ENCODE measurements around the gene ACACA. TPM values are rescaled to one million over a fixed set of nuclear protein-coding genes. Genes with fewer than 3 reads are reported as not detected.

ACACA gene
- total and polyA plus RNA-seq, 8 donors: 9.1 to 31.6 (median 13.1) TPM

DNA sequence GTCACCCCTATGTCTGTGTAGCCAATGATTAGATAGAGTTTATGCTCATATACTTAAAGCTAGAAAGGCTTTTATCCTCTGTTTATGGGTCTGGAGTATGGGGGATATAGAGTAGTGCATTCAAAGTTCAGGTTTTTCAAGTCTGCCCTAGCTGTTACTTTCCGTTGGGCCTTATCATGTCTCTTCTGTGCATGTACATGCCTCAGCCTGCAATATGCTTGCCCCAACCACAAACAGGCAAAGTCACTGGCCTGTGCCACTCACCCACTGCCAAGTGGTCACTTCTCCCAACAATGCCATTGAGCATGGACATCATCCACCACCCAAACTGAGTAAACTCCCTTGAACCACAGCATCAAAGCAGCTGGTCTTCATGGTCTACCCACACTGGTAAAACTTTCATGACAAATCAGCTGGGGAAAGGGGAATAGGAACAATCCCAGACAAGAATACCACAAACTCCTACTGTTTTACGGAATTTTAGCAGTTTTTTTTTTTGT, 101.2 kb downstream of the ACACA start:
- H3K4me1 ChIP-seq: peaks cover 0 to 8% (median 4%) of the 10 kb centered on the region in 3 donors
- no peaks in the 10 kb centered on the region for H3K27me3 ChIP-seq
- TF ChIP-seq, protein P1, sequence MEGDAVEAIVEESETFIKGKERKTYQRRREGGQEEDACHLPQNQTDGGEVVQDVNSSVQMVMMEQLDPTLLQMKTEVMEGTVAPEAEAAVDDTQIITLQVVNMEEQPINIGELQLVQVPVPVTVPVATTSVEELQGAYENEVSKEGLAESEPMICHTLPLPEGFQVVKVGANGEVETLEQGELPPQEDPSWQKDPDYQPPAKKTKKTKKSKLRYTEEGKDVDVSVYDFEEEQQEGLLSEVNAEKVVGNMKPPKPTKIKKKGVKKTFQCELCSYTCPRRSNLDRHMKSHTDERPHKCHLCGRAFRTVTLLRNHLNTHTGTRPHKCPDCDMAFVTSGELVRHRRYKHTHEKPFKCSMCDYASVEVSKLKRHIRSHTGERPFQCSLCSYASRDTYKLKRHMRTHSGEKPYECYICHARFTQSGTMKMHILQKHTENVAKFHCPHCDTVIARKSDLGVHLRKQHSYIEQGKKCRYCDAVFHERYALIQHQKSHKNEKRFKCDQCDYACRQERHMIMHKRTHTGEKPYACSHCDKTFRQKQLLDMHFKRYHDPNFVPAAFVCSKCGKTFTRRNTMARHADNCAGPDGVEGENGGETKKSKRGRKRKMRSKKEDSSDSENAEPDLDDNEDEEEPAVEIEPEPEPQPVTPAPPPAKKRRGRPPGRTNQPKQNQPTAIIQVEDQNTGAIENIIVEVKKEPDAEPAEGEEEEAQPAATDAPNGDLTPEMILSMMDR (IDR thresholded peaks at IDR 0.05): no peak
- DNase-seq (no peak), FAIRE-seq (no peak), ATAC-seq (no peak)
- H3K9me3 ChIP-seq: no peaks in the 10 kb centered on the region
- H3K27ac ChIP-seq: no peak overlapping the region
- intact Hi-C loops (cut with DNase I): no loop called here
- no peak overlapping the region for H3K4me3 ChIP-seq
- no peaks in the 10 kb centered on the region for H3K36me3 ChIP-seq
- WGBS, 2 donors: 84 to 85% methylated on average over 2 of the region's 2 CpGs

DNA sequence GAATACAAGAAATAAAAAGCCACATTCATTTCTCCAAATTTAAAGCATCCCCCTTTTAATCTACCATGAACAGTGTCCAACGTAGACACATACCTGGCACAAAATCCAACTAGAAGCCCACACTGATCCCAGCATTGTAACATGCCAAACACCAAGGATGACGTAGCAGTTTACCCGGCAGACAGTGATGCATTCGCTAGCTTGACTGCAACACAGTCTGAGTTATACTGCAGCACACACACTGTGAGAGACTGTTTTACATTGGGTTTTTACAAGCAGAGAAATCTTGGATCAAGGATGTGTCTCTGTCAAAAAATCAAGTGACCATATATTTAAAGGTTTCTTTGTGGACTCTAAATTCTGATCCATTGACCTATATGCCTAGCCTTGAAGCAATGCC, 105.3 kb downstream of the ACACA start:
- TF ChIP-seq, protein P1 (IDR thresholded peaks at IDR 0.05): no peak
- no peak for DNase-seq
- Histone ChIP-seq H3K4me1 (peaks cover 0 to 25% (median 16%) of the 10 kb centered on the region in 3 donors), H3K9me3 (no peaks in the 10 kb centered on the region), H3K36me3 (no peaks in the 10 kb centered on the region), H3K27me3 (no peaks in the 10 kb centered on the region), H3K27ac (no peak overlapping the region), H3K4me3 (no peak overlapping the region)
- peak; percentile 75 to 82 (median 78) for ATAC-seq
- WGBS, 2 donors: 49 to 50% methylated on average over 4 of the region's 4 CpGs
- intact Hi-C loops (cut with DNase I): no loop called here
- FAIRE-seq: no peak

DNA sequence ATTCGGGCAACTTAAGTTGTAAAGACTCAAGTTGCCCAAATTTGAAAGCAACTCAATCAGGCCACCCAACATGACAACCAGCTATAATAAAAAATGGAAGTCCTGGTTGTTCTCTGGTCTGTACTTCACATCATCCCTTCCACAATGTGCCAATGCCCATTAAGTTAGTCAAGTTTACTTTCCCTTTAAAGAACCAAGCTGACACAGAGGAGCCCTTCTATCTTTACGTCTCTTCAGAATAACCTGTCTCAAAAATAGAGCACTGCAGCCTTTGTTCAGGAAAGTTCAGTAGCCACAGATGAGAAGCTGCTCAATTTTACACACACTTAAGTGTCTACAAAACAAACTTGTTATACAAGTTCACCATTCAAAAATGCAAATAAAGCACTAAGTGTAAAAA, 106.0 kb downstream of the ACACA start:
- TF ChIP-seq, protein P1 (IDR thresholded peaks at IDR 0.05): no peak
- Histone ChIP-seq H3K27ac (no peak overlapping the region), H3K36me3 (no peaks in the 10 kb centered on the region), H3K4me3 (no peak overlapping the region), H3K4me1 (peaks cover 0 to 25% (median 16%) of the 10 kb centered on the region in 3 donors), H3K9me3 (no peaks in the 10 kb centered on the region), H3K27me3 (no peaks in the 10 kb centered on the region)
- intact Hi-C loops (cut with DNase I): no loop called here
- WGBS, 2 donors: 19 to 33% methylated on average over 2 of the region's 2 CpGs
- FAIRE-seq (no peak), DNase-seq (no peak), ATAC-seq (peak in 3 of 4 donors; percentile 11 to 32 (median 22))

DNA sequence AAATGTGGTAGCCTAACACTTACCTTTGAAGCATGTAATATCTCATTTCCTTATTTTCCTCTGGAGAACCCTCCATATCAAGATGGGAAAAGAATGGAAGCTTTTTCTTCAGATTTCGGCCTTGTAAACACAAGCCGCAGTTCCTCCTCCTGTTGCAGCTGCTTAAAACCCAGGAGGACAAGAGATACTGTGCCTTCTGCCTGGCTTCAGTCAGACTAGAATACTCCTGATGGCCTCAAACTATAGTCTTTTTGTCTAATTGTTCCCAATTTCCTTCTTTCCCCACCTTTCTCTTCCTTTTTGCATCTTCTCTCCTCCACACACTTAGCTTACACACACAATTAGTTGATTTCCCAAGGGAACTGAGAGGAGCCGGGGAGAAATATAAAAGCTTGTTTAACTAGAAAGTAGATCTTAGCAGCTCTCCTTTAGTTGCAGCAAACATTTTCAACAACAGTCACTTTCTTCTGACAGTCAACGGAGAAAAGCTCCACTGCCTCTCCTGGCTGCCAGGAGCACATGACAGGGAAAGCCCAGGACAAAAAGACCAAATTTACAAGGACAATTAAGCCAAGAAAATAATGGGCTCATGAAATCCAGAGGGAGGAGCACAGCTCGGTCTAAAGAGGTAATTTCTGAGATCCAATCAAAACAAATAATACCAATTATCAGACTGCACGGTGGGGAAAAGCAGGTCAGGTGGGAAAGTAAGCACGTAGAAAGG, 107.2 kb downstream of the ACACA start:
- no peak for FAIRE-seq
- intact Hi-C loops (cut with DNase I): no loop called here
- TF ChIP-seq, protein P1 (IDR thresholded peaks at IDR 0.05): no peak
- Histone ChIP-seq H3K36me3 (no peaks in the 10 kb centered on the region), H3K4me3 (no peak overlapping the region), H3K27me3 (no peaks in the 10 kb centered on the region), H3K27ac (peak overlapping the region in 1 of 4 donors; percentile 7), H3K9me3 (no peaks in the 10 kb centered on the region), H3K4me1 (peaks cover 0 to 25% (median 16%) of the 10 kb centered on the region in 3 donors)
- DNase-seq: no peak
- ATAC-seq: peak; percentile 37 to 61 (median 46)
- 19 to 24% methylated on average over 7 of the region's 7 CpGs for WGBS, 2 donors

DNA sequence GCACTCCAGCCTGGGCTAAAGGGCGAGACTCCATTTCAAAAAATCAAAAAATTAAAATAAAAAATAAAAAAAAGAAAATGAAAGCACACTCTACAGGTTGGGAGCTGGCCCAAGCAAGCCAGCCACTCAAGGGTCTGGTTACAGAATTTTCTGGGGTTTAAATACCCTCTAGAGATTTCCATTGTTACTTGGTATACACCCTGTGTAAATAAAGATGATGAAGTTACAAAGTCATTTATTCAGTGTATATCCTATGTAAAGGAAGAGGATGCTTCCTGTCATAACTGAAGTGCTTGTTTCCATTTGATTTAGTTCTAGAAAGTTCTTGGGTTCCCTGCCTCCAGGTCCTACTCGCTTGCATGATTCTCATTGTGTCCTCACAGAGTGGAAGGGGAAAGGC, 110.7 kb downstream of the ACACA start:
- 95 to 98% methylated on average over 2 of the region's 2 CpGs for WGBS, 2 donors

More for the DNA sequence above, 110.7 kb downstream of the ACACA start:
- FAIRE-seq: no peak
- H3K9me3 ChIP-seq: no peaks in the 10 kb centered on the region
- no peak for ATAC-seq
- no peaks in the 10 kb centered on the region for H3K27me3 ChIP-seq
- no peaks in the 10 kb centered on the region for H3K36me3 ChIP-seq
- TF ChIP-seq, protein P1 (IDR thresholded peaks at IDR 0.05): no peak
- H3K27ac ChIP-seq: no peak overlapping the region
- H3K4me1 ChIP-seq: peaks cover 8 to 46% (median 32%) of the 10 kb centered on the region in 3 donors
- intact Hi-C loops (cut with DNase I): no loop called here
- no peak for DNase-seq
- H3K4me3 ChIP-seq: no peak overlapping the region
